ENCODE results near the gene TMEM258. TPM values are rescaled to one million over a fixed set of nuclear protein-coding genes. Genes with fewer than 3 reads are reported as not detected.

The TMEM258 gene
- total and polyA plus RNA-seq, 2 donors (not counting 3 experiments of a cell fraction or from before 2014, with no cell fraction given): 140 to 534 TPM

- Histone ChIP-seq H4K20me1 (replicated peaks; ENCODE audit: control insufficient read depth, extremely low read depth, insufficient read depth, low read length) (no peaks in the 10 kb centered on the region), H3K4me1 (ENCODE audit: control insufficient read depth, extremely low read depth, insufficient read depth, low read length) (no peaks in the 10 kb centered on the region), H2AFZ (ENCODE audit: low read depth, low read length) (no peak overlapping the region), H3K27ac (ENCODE audit: insufficient read depth, low read depth, low read length) (no peak overlapping the region), H3K36me3 (ENCODE audit: control insufficient read depth in 2 of 2, extremely low read depth in 1 of 2, insufficient read depth in 2 of 2, low read length in 2 of 2) (no peaks in the 10 kb centered on the region), H3K4me2 (ENCODE audit: insufficient read depth, low read length) (no peak overlapping the region), H3K9me3 (replicated peaks; ENCODE audit: control insufficient read depth, insufficient read depth, low read length) (no peaks in the 10 kb centered on the region), H3K27me3 (ENCODE audit: control insufficient read depth in 2 of 2, insufficient read depth in 2 of 2, low read length in 2 of 2) (no peaks in the 10 kb centered on the region), H3K79me2 (ENCODE audit: control insufficient read depth, insufficient read depth, low read length) (no peaks in the 10 kb centered on the region), H3K9me1 (replicated peaks; ENCODE audit: control insufficient read depth, extremely low read depth, insufficient read depth, low read length) (no peaks in the 10 kb centered on the region), H3K4me3 (replicated peaks in 1 of 3; ENCODE audit: insufficient read depth in 1 of 3, low read depth in 1 of 3, low read length in 3 of 3) (no peak overlapping the region), H3K9ac (replicated peaks; ENCODE audit: extremely low read depth, insufficient read depth, low read length) (no peak overlapping the region)
- dilution Hi-C loops (cut with MboI; ENCODE audit: extremely low pct_ligation_motif_present, low sequenced_read_pairs): no loop called here
- BruUV-seq (replicated peaks): no TSS peak
- intact Hi-C loops (cut with micrococcal nuclease): no loop called here
- POLR2A ChIA-PET: no interaction called here
- CTCF ChIA-PET: interaction anchor here (2.8 kb wide), 1 partner anchor 9 kb away, joined by 12 read pairs; no protein-coding TSS in a partner anchor
- DNase-seq (ENCODE audit: low read depth, low spot score): no peak
- FAIRE-seq: no peak
- no peak for TF ChIP-seq MAX (IDR thresholded peaks at IDR 0.05; ENCODE audit: insufficient read depth, insufficient read length)
- TF ChIP-seq CTCF (IDR thresholded peaks at IDR 0.05; ENCODE audit: extremely low read depth in 1 of 2, insufficient read depth in 1 of 2, low read depth in 1 of 2, low read length in 2 of 2): no peak
- TF ChIP-seq JUN (IDR thresholded peaks at IDR 0.05; ENCODE audit: borderline replicate concordance, insufficient read depth, insufficient read length, low read depth): no peak
- TF ChIP-seq MYC (IDR thresholded peaks at IDR 0.05; ENCODE audit: low read depth, low read length): no peak
- no peak for TF ChIP-seq POLR2A (IDR thresholded peaks at IDR 0.05; ENCODE audit: low read depth, low read length)
- TF ChIP-seq FOS (IDR thresholded peaks at IDR 0.05; ENCODE audit: borderline replicate concordance, insufficient read depth, low read length): no peak
Measured at GRCh38 chr11:61739413-61739812, 53.0 kb downstream of the TMEM258 start.

MicroRNA genes within 50 kb of the gene (microRNA counts, 767-probe panel; counts per million panel counts)
- 723 counts per million, percentile 96 among the panel's probes with 10 or more counts for microRNA hsa-miR-1908
- 723 counts per million, percentile 96 among the panel's probes with 10 or more counts for microRNA hsa-miR-611

Other genes starting within 250 kb of the TMEM258 start
- 0.55 and 0.78 TPM in 2 replicates for gene SYT7, start 211.5 kb downstream of the TMEM258 start, total RNA-seq
- gene SYT7, start 211.5 kb downstream of the TMEM258 start, polyA plus RNA-seq: 0.08 and 0.13 TPM in 2 replicates
- 3.5 and 4.7 TPM in 2 replicates for gene DAGLA, start 112.2 kb downstream of the TMEM258 start, total RNA-seq
- gene DAGLA, start 112.2 kb downstream of the TMEM258 start, polyA plus RNA-seq: 2.5 and 2.9 TPM in 2 replicates
- 0.82 and 1.8 TPM in 2 replicates for gene MYRF, start 40.0 kb downstream of the TMEM258 start, total RNA-seq
- 0.98 and 1.1 TPM in 2 replicates for gene MYRF, start 40.0 kb downstream of the TMEM258 start, polyA plus RNA-seq
- 57.9 and 60.5 TPM in 2 replicates for gene FEN1, start 312 bp upstream of the TMEM258 start, total RNA-seq
- gene FEN1, start 312 bp upstream of the TMEM258 start, polyA plus RNA-seq: 22.9 and 29.3 TPM in 2 replicates
- gene FADS1, start 24.4 kb upstream of the TMEM258 start, total RNA-seq: 109 and 110 TPM in 2 replicates
- gene FADS1, start 24.4 kb upstream of the TMEM258 start, polyA plus RNA-seq: 121 and 125 TPM in 2 replicates
- 668 and 694 TPM in 2 replicates for gene FADS2, start 35.7 kb upstream of the TMEM258 start, total RNA-seq
- gene FADS2, start 35.7 kb upstream of the TMEM258 start, polyA plus RNA-seq: 898 and 969 TPM in 2 replicates
- 204 and 216 TPM in 2 replicates for gene FADS3, start 98.9 kb upstream of the TMEM258 start, total RNA-seq
- 346 and 506 TPM in 2 replicates for gene FADS3, start 98.9 kb upstream of the TMEM258 start, polyA plus RNA-seq
- 1.2 and 3.6 TPM in 2 replicates for gene RAB3IL1, start 125.0 kb upstream of the TMEM258 start, total RNA-seq
- gene RAB3IL1, start 125.0 kb upstream of the TMEM258 start, polyA plus RNA-seq: 1.8 and 2.9 TPM in 2 replicates
- 0.21 TPM in 1 of 2 replicates, not detected in the other for gene BEST1, start 157.8 kb upstream of the TMEM258 start, total RNA-seq
- 0.04 and 0.05 TPM in 2 replicates for gene BEST1, start 157.8 kb upstream of the TMEM258 start, polyA plus RNA-seq
- gene FTH1, start 175.0 kb upstream of the TMEM258 start, total RNA-seq: 2,371 and 2,501 TPM in 2 replicates
- 1,123 and 1,177 TPM in 2 replicates for gene FTH1, start 175.0 kb upstream of the TMEM258 start, polyA plus RNA-seq